Neural progenitor cell (in vitro differentiated cells): ENCODE data around the gene SH3GL3.

Experiments used
- EZH2phosphoT487 ChIP-seq: fragments of 200-600 bp; sonication (generic); IDR thresholded peaks from 2 replicates; pipeline ENCODE4 v1.6.1; 2017; ENCODE audit warnings: antibody characterized with exemption
- TF ChIP-seq, protein P1 (sequence below): fragments of 200-600 bp; sonication (generic); IDR thresholded peaks from 2 replicates; pipeline ENCODE4 v1.5.1; 2017; ENCODE audit warnings: antibody characterized with exemption, mild to moderate bottlenecking

DNA sequence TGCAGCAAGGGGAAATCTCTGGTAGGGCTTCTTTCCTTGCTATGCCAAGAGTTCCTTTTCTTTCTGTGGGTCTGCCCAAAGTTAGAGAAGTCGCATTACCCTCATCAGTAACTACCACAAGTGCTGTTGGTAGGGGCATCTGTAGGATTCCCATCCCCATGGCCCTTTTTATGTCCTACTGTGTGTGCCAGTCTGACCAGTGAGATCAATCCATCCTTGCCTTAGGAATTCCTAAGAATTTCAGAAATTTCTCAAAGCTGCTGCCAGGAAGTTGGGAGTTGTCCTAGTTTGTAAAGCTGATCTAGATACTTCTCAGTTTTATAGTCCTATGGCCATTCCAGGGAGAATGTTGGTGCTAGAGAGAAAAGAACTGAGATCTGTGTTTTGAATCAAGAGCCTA lies 36.5 kb downstream of the SH3GL3 start:
- TF ChIP-seq, protein P1, sequence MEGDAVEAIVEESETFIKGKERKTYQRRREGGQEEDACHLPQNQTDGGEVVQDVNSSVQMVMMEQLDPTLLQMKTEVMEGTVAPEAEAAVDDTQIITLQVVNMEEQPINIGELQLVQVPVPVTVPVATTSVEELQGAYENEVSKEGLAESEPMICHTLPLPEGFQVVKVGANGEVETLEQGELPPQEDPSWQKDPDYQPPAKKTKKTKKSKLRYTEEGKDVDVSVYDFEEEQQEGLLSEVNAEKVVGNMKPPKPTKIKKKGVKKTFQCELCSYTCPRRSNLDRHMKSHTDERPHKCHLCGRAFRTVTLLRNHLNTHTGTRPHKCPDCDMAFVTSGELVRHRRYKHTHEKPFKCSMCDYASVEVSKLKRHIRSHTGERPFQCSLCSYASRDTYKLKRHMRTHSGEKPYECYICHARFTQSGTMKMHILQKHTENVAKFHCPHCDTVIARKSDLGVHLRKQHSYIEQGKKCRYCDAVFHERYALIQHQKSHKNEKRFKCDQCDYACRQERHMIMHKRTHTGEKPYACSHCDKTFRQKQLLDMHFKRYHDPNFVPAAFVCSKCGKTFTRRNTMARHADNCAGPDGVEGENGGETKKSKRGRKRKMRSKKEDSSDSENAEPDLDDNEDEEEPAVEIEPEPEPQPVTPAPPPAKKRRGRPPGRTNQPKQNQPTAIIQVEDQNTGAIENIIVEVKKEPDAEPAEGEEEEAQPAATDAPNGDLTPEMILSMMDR, result no peak
- TF ChIP-seq EZH2phosphoT487, result no peak
